ENCODE data around the gene DLG4.
"Not testable (repeated sequence)": the region's sequence is repeated elsewhere in the genome, so short reads cannot be mapped to it uniquely, and the experiment has no call there.

DLG4 gene

GRCh38 chr17:7175330-7175733 is 44.3 kb downstream of the DLG4 start:
- H4K20me1 ChIP-seq (ENCODE audit: insufficient read depth, low read length, poor library complexity, severe bottlenecking) = no peaks in the 10 kb centered on the region
- H2AFZ ChIP-seq (ENCODE audit: low read length) = no peak overlapping the region
- H3K9me2 ChIP-seq (replicated peaks; ENCODE audit: low read depth, low read length) = no peaks in the 10 kb centered on the region
- TF ChIP-seq CTCF (conservative IDR thresholded peaks at IDR 0.05; ENCODE audit: low read length) = no peak
- TF ChIP-seq EZH2phosphoT487 (IDR thresholded peaks at IDR 0.05; ENCODE audit: borderline replicate concordance) = no peak
- H3K9me3 ChIP-seq (ENCODE audit: insufficient read depth, low read depth, low read length) = no peaks in the 10 kb centered on the region
- no peaks in the 10 kb centered on the region for H3K36me3 ChIP-seq (ENCODE audit: insufficient read depth, low read length)
- H3K4me2 ChIP-seq (ENCODE audit: low read depth, low read length, poor library complexity, severe bottlenecking) = no peak overlapping the region
- peaks cover 12% of the 10 kb centered on the region for H3K4me1 ChIP-seq (ENCODE audit: insufficient read depth, low read length, poor library complexity, severe bottlenecking)
- H3K9ac ChIP-seq (ENCODE audit: low read depth, low read length, poor library complexity, severe bottlenecking) = no peak overlapping the region
- no peaks in the 10 kb centered on the region for H3K27me3 ChIP-seq (ENCODE audit: insufficient read depth, low read length, poor library complexity, severe bottlenecking)
- no peaks in the 10 kb centered on the region for H3K79me2 ChIP-seq (ENCODE audit: insufficient read depth, low read length)
- no peak overlapping the region for H3K4me3 ChIP-seq (ENCODE audit: low read length, poor library complexity, severe bottlenecking)
- no peaks in the 10 kb centered on the region for H3F3A ChIP-seq (ENCODE audit: low read depth)

- Histone ChIP-seq H3K4me3 (ENCODE audit: low read length, poor library complexity, severe bottlenecking) (no peak overlapping the region), H3K79me2 (ENCODE audit: insufficient read depth, low read length) (no peaks in the 10 kb centered on the region), H3K9me3 (ENCODE audit: insufficient read depth, low read depth, low read length) (no peaks in the 10 kb centered on the region), H3F3A (ENCODE audit: low read depth) (no peaks in the 10 kb centered on the region), H3K27me3 (ENCODE audit: insufficient read depth, low read length, poor library complexity, severe bottlenecking) (no peaks in the 10 kb centered on the region), H3K9me2 (replicated peaks; ENCODE audit: low read depth, low read length) (no peaks in the 10 kb centered on the region), H3K9ac (ENCODE audit: low read depth, low read length, poor library complexity, severe bottlenecking) (no peak overlapping the region), H3K36me3 (ENCODE audit: insufficient read depth, low read length) (no peaks in the 10 kb centered on the region), H3K4me1 (ENCODE audit: insufficient read depth, low read length, poor library complexity, severe bottlenecking) (peaks cover 12% of the 10 kb centered on the region), H2AFZ (ENCODE audit: low read length) (no peak overlapping the region), H3K4me2 (ENCODE audit: low read depth, low read length, poor library complexity, severe bottlenecking) (no peak overlapping the region), H4K20me1 (ENCODE audit: insufficient read depth, low read length, poor library complexity, severe bottlenecking) (no peaks in the 10 kb centered on the region)
- no peak for TF ChIP-seq EZH2phosphoT487 (IDR thresholded peaks at IDR 0.05; ENCODE audit: borderline replicate concordance)
Observed at GRCh38 chr17:7174603-7175326, 44.9 kb downstream of the DLG4 start.

- Histone ChIP-seq H3K27me3 (ENCODE audit: insufficient read depth, low read length, poor library complexity, severe bottlenecking) (no peaks in the 10 kb centered on the region), H3K4me2 (ENCODE audit: low read depth, low read length, poor library complexity, severe bottlenecking) (no peak overlapping the region), H2AFZ (ENCODE audit: low read length) (no peak overlapping the region), H3K79me2 (ENCODE audit: insufficient read depth, low read length) (no peaks in the 10 kb centered on the region), H3K9me3 (ENCODE audit: insufficient read depth, low read depth, low read length) (no peaks in the 10 kb centered on the region), H3K4me1 (ENCODE audit: insufficient read depth, low read length, poor library complexity, severe bottlenecking) (peaks cover 12% of the 10 kb centered on the region), H3K4me3 (ENCODE audit: low read length, poor library complexity, severe bottlenecking) (no peak overlapping the region), H3K9me2 (replicated peaks; ENCODE audit: low read depth, low read length) (no peaks in the 10 kb centered on the region), H3K36me3 (ENCODE audit: insufficient read depth, low read length) (no peaks in the 10 kb centered on the region), H4K20me1 (ENCODE audit: insufficient read depth, low read length, poor library complexity, severe bottlenecking) (no peaks in the 10 kb centered on the region), H3F3A (ENCODE audit: low read depth) (no peaks in the 10 kb centered on the region), H3K9ac (ENCODE audit: low read depth, low read length, poor library complexity, severe bottlenecking) (no peak overlapping the region)
- TF ChIP-seq CTCF (conservative IDR thresholded peaks at IDR 0.05; ENCODE audit: low read length) (no peak), EZH2phosphoT487 (IDR thresholded peaks at IDR 0.05; ENCODE audit: borderline replicate concordance) (no peak)
Observed at GRCh38 chr17:7173687-7174602, 45.7 kb downstream of the DLG4 start.

- H3K9me3 ChIP-seq (ENCODE audit: insufficient read depth, low read depth, low read length); H2AFZ ChIP-seq (ENCODE audit: low read length); H3K4me3 ChIP-seq (ENCODE audit: low read length, poor library complexity, severe bottlenecking); H3K9me2 ChIP-seq (replicated peaks; ENCODE audit: low read depth, low read length); H4K20me1 ChIP-seq (ENCODE audit: insufficient read depth, low read length, poor library complexity, severe bottlenecking); H3K79me2 ChIP-seq (ENCODE audit: insufficient read depth, low read length); H3F3A ChIP-seq (ENCODE audit: low read depth); H3K36me3 ChIP-seq (ENCODE audit: insufficient read depth, low read length); H3K9ac ChIP-seq (ENCODE audit: low read depth, low read length, poor library complexity, severe bottlenecking); H3K4me1 ChIP-seq (ENCODE audit: insufficient read depth, low read length, poor library complexity, severe bottlenecking); H3K4me2 ChIP-seq (ENCODE audit: low read depth, low read length, poor library complexity, severe bottlenecking); H3K27me3 ChIP-seq (ENCODE audit: insufficient read depth, low read length, poor library complexity, severe bottlenecking): not testable (repeated sequence)
Observed at GRCh38 chr17:7172522-7173191, 47.0 kb downstream of the DLG4 start.

GRCh38 chr17:7169565-7169908 is 50.1 kb downstream of the DLG4 start:
- H3K27me3 ChIP-seq (ENCODE audit: insufficient read depth, low read length, poor library complexity, severe bottlenecking); H3K9me3 ChIP-seq (ENCODE audit: insufficient read depth, low read depth, low read length); H3F3A ChIP-seq (ENCODE audit: low read depth); H3K79me2 ChIP-seq (ENCODE audit: insufficient read depth, low read length); H3K4me3 ChIP-seq (ENCODE audit: low read length, poor library complexity, severe bottlenecking); H3K9ac ChIP-seq (ENCODE audit: low read depth, low read length, poor library complexity, severe bottlenecking); H3K9me2 ChIP-seq (replicated peaks; ENCODE audit: low read depth, low read length); H3K4me2 ChIP-seq (ENCODE audit: low read depth, low read length, poor library complexity, severe bottlenecking); H4K20me1 ChIP-seq (ENCODE audit: insufficient read depth, low read length, poor library complexity, severe bottlenecking); H3K4me1 ChIP-seq (ENCODE audit: insufficient read depth, low read length, poor library complexity, severe bottlenecking); H3K36me3 ChIP-seq (ENCODE audit: insufficient read depth, low read length); H2AFZ ChIP-seq (ENCODE audit: low read length): not testable (repeated sequence)

All from Loucy (cell line).